Measurements from ENCODE around the gene ADAM23. TPM values are rescaled to one million over a fixed set of nuclear protein-coding genes. Genes with fewer than 3 reads are reported as not detected.

Gene ADAM23
- total RNA-seq, 2 experiments from 2014 or later = 1.7 to 3.1 TPM

GRCh38 chr2:206431439-206431838 lies 11.9 kb upstream of the ADAM23 start:
- POLR2A ChIA-PET = no interaction called here
- H3K27me3 Mint-ChIP-seq = peaks cover 14% of the 10 kb centered on the region
- DNase-seq (no peak), ATAC-seq (ENCODE audit: low read depth) (no peak)
- no peak overlapping the region for H3K4me3 Mint-ChIP-seq
- no peak overlapping the region for H3K27ac Mint-ChIP-seq
- no peaks in the 10 kb centered on the region for H3K36me3 Mint-ChIP-seq
- no peaks in the 10 kb centered on the region for H3K4me1 Mint-ChIP-seq
- H3K9me3 Mint-ChIP-seq = no peaks in the 10 kb centered on the region

GRCh38 chr2:206432193-206433082 lies 10.9 kb upstream of the ADAM23 start:
- H3K27me3 Mint-ChIP-seq = peaks cover 16% of the 10 kb centered on the region
- H3K4me1 Mint-ChIP-seq = no peaks in the 10 kb centered on the region
- H3K27ac Mint-ChIP-seq = no peak overlapping the region
- H3K9me3 Mint-ChIP-seq = no peaks in the 10 kb centered on the region
- ATAC-seq (ENCODE audit: low read depth) = no peak
- H3K4me3 Mint-ChIP-seq = no peak overlapping the region
- H3K36me3 Mint-ChIP-seq = no peaks in the 10 kb centered on the region
- DNase-seq = no peak
- POLR2A ChIA-PET = no interaction called here

- ATAC-seq (ENCODE audit: low read depth) (no peak), DNase-seq (no peak)
- peaks cover 17% of the 10 kb centered on the region for H3K27me3 Mint-ChIP-seq
- no peaks in the 10 kb centered on the region for H3K36me3 Mint-ChIP-seq
- no peaks in the 10 kb centered on the region for H3K4me1 Mint-ChIP-seq
- H3K27ac Mint-ChIP-seq = no peak overlapping the region
- POLR2A ChIA-PET = no interaction called here
- no peak overlapping the region for H3K4me3 Mint-ChIP-seq
- no peaks in the 10 kb centered on the region for H3K9me3 Mint-ChIP-seq
Observed at GRCh38 chr2:206433190-206433589, 10.1 kb upstream of the ADAM23 start.

- peaks cover 18% of the 10 kb centered on the region for H3K27me3 Mint-ChIP-seq
- no peaks in the 10 kb centered on the region for H3K4me1 Mint-ChIP-seq
- no peaks in the 10 kb centered on the region for H3K9me3 Mint-ChIP-seq
Observed at GRCh38 chr2:206433686-206434085, 9.6 kb upstream of the ADAM23 start.

GRCh38 chr2:206435742-206436141 lies 7.6 kb upstream of the ADAM23 start:
- ATAC-seq (ENCODE audit: low read depth) = no peak
- POLR2A ChIA-PET = no interaction called here
- H3K4me3 Mint-ChIP-seq = no peak overlapping the region

More at GRCh38 chr2:206433686-206434085, 9.6 kb upstream of the ADAM23 start:
- Mint-ChIP-seq H3K36me3 (no peaks in the 10 kb centered on the region), H3K27ac (no peak overlapping the region), H3K4me3 (no peak overlapping the region)
- POLR2A ChIA-PET = no interaction called here
- ATAC-seq (ENCODE audit: low read depth) = no peak
- DNase-seq = no peak

GRCh38 chr2:206438196-206438724 lies 5.1 kb upstream of the ADAM23 start:
- POLR2A ChIA-PET = no interaction called here
- peaks cover 7% of the 10 kb centered on the region for H3K4me1 Mint-ChIP-seq
- no peak for ATAC-seq (ENCODE audit: low read depth)

More at GRCh38 chr2:206435742-206436141, 7.6 kb upstream of the ADAM23 start:
- Mint-ChIP-seq H3K9me3 (no peaks in the 10 kb centered on the region), H3K27ac (no peak overlapping the region), H3K27me3 (peaks cover 26% of the 10 kb centered on the region), H3K4me1 (no peaks in the 10 kb centered on the region), H3K36me3 (no peaks in the 10 kb centered on the region)
- no peak for DNase-seq

GRCh38 chr2:206442474-206442832 lies 879 bp upstream of the ADAM23 start:
- no peak for ATAC-seq (ENCODE audit: low read depth)
- Mint-ChIP-seq H3K4me1 (peaks cover 9% of the 10 kb centered on the region), H3K4me3 (peak overlapping the region; percentile 75), H3K27ac (no peak overlapping the region), H3K36me3 (no peaks in the 10 kb centered on the region), H3K27me3 (peaks cover 66% of the 10 kb centered on the region), H3K9me3 (no peaks in the 10 kb centered on the region)
- DNase-seq = no peak
- POLR2A ChIA-PET = no interaction called here

More at GRCh38 chr2:206438196-206438724, 5.1 kb upstream of the ADAM23 start:
- Mint-ChIP-seq H3K27me3 (peaks cover 45% of the 10 kb centered on the region), H3K36me3 (no peaks in the 10 kb centered on the region), H3K4me3 (no peak overlapping the region), H3K27ac (no peak overlapping the region), H3K9me3 (no peaks in the 10 kb centered on the region)
- DNase-seq = no peak

- ATAC-seq (ENCODE audit: low read depth) (peak; percentile 79), DNase-seq (peak; percentile 55)
- H3K36me3 Mint-ChIP-seq = no peaks in the 10 kb centered on the region
- POLR2A ChIA-PET = no interaction called here
- peaks cover 65% of the 10 kb centered on the region for H3K27me3 Mint-ChIP-seq
- H3K4me1 Mint-ChIP-seq = peaks cover 9% of the 10 kb centered on the region
- no peaks in the 10 kb centered on the region for H3K9me3 Mint-ChIP-seq
- H3K4me3 Mint-ChIP-seq = peak overlapping the region; percentile 84
- H3K27ac Mint-ChIP-seq = no peak overlapping the region
Observed at GRCh38 chr2:206443735-206444527, 599 bp downstream of the ADAM23 start.

GRCh38 chr2:206445948-206446347 lies 2.6 kb downstream of the ADAM23 start:
- H3K4me3 Mint-ChIP-seq = no peak overlapping the region

GRCh38 chr2:206452242-206452641 lies 8.9 kb downstream of the ADAM23 start:
- Mint-ChIP-seq H3K9me3 (no peaks in the 10 kb centered on the region), H3K4me3 (no peak overlapping the region), H3K4me1 (no peaks in the 10 kb centered on the region), H3K27me3 (peaks cover 10% of the 10 kb centered on the region), H3K36me3 (no peaks in the 10 kb centered on the region), H3K27ac (no peak overlapping the region)
- POLR2A ChIA-PET = no interaction called here
- no peak for ATAC-seq (ENCODE audit: low read depth)
- no peak for DNase-seq

More at GRCh38 chr2:206445948-206446347, 2.6 kb downstream of the ADAM23 start:
- peaks cover 55% of the 10 kb centered on the region for H3K27me3 Mint-ChIP-seq
- DNase-seq = no peak
- H3K9me3 Mint-ChIP-seq = no peaks in the 10 kb centered on the region
- H3K36me3 Mint-ChIP-seq = no peaks in the 10 kb centered on the region
- no peak for ATAC-seq (ENCODE audit: low read depth)
- no peak overlapping the region for H3K27ac Mint-ChIP-seq
- H3K4me1 Mint-ChIP-seq = peaks cover 9% of the 10 kb centered on the region
- POLR2A ChIA-PET = no interaction called here

GRCh38 chr2:206452750-206453149 lies 9.4 kb downstream of the ADAM23 start:
- H3K27ac Mint-ChIP-seq = no peak overlapping the region
- no peak for DNase-seq
- POLR2A ChIA-PET = no interaction called here
- peaks cover 5% of the 10 kb centered on the region for H3K27me3 Mint-ChIP-seq
- ATAC-seq (ENCODE audit: low read depth) = no peak
- H3K36me3 Mint-ChIP-seq = no peaks in the 10 kb centered on the region
- H3K9me3 Mint-ChIP-seq = no peaks in the 10 kb centered on the region
- H3K4me1 Mint-ChIP-seq = no peaks in the 10 kb centered on the region
- no peak overlapping the region for H3K4me3 Mint-ChIP-seq

GRCh38 chr2:206456078-206456754 lies 12.9 kb downstream of the ADAM23 start:
- no peaks in the 10 kb centered on the region for H3K36me3 Mint-ChIP-seq
- H3K4me3 Mint-ChIP-seq = no peak overlapping the region
- peaks cover 8% of the 10 kb centered on the region for H3K27me3 Mint-ChIP-seq
- H3K27ac Mint-ChIP-seq = no peak overlapping the region
- DNase-seq = no peak
- POLR2A ChIA-PET = no interaction called here
- H3K9me3 Mint-ChIP-seq = no peaks in the 10 kb centered on the region
- no peak for ATAC-seq (ENCODE audit: low read depth)
- no peaks in the 10 kb centered on the region for H3K4me1 Mint-ChIP-seq

GRCh38 chr2:206457188-206457634 lies 13.9 kb downstream of the ADAM23 start:
- ATAC-seq (ENCODE audit: low read depth) (no peak), DNase-seq (no peak)
- Mint-ChIP-seq H3K36me3 (no peaks in the 10 kb centered on the region), H3K27ac (no peak overlapping the region), H3K4me3 (no peak overlapping the region), H3K27me3 (peaks cover 13% of the 10 kb centered on the region), H3K4me1 (no peaks in the 10 kb centered on the region), H3K9me3 (no peaks in the 10 kb centered on the region)
- POLR2A ChIA-PET = no interaction called here
